CD14-positive monocyte (primary cell): Measurements from ENCODE around the gene CCL25. TPM values are rescaled to one million over a fixed set of nuclear protein-coding genes. Genes with fewer than 3 reads are reported as not detected.
A peak's percentile ranks its signal among the peaks of the same experiment; 100 is the strongest.

ENCODE experiments used
- DNase-seq, 3 donors: peaks; one replicate each; pipeline ENCODE4 v3.0.0-alpha.2; 2011 to 2022
- H2AFZ ChIP-seq: 2 replicates; pipeline ENCODE4 v1.6.0; 2012; ENCODE audit warnings: mild to moderate bottlenecking, low read depth, low read length, inconsistent platforms; ENCODE audit not compliant: insufficient read depth, poor library complexity, severe bottlenecking
- H3K27ac ChIP-seq, 2 donors: 1 replicate in 1 of 2; 2 replicates in 1 of 2; pipeline ENCODE4 v1.5.1; 2012 to 2013; ENCODE audit warnings: low read length in 2 of 2, control low read depth in 1 of 2, inconsistent platforms in 1 of 2, low read depth in 1 of 2, mild to moderate bottlenecking in 1 of 2
- H3K27me3 ChIP-seq, 2 donors: one replicate each; pipeline versions ENCODE4 v1.6.0 to v1.6.1; 2011 to 2013; ENCODE audit warnings: low read length in 2 of 2; ENCODE audit not compliant: control insufficient read depth in 2 of 2, insufficient read depth in 2 of 2
- H3K36me3 ChIP-seq, 2 donors: replicated peaks in 1 of 2; 1 replicate in 1 of 2; 2 replicates in 1 of 2; pipeline versions ENCODE4 v1.5.1 to v1.6.1; 2012 to 2013; ENCODE audit warnings: low read length in 2 of 2, control low read depth in 1 of 2, inconsistent platforms in 1 of 2, mild to moderate bottlenecking in 1 of 2; ENCODE audit not compliant: insufficient read depth in 2 of 2, control insufficient read depth in 1 of 2
- H3K4me1 ChIP-seq, 2 donors: 1 replicate in 1 of 2; 2 replicates in 1 of 2; pipeline versions ENCODE4 v1.5.1 to v1.6.1; 2012 to 2013; ENCODE audit warnings: low read length in 2 of 2, control low read depth in 1 of 2, inconsistent platforms in 1 of 2, mild to moderate bottlenecking in 1 of 2, moderate library complexity in 1 of 2; ENCODE audit not compliant: insufficient read depth in 2 of 2, control insufficient read depth in 1 of 2
- H3K4me2 ChIP-seq: replicated peaks from 2 replicates; pipeline ENCODE3; 2012; ENCODE audit warnings: low read length, moderate library complexity, mild to moderate bottlenecking; ENCODE audit not compliant: poor library complexity, severe bottlenecking; ENCODE audit errors: extremely low read depth
- H3K4me3 ChIP-seq, 3 experiments: fragments of 200-600 bp in 1 of 3; sonication (generic) in 1 of 3; replicated peaks in 1 of 3; 1 replicate in 2 of 3; 2 replicates in 1 of 3; pipeline ENCODE4 v1.5.1; 2011 to 2013; ENCODE audit warnings: low read length in 3 of 3, mild to moderate bottlenecking in 3 of 3, control low read depth in 2 of 3, low read depth in 2 of 3, inconsistent platforms in 1 of 3, moderate library complexity in 1 of 3
- H3K79me2 ChIP-seq: 2 replicates; pipeline ENCODE4 v1.6.0; 2012; ENCODE audit warnings: mild to moderate bottlenecking, control low read depth, inconsistent platforms, low read length, moderate library complexity; ENCODE audit not compliant: insufficient read depth
- H3K9ac ChIP-seq: 2 replicates; pipeline ENCODE4 v1.6.0; 2017; ENCODE audit warnings: low read length, mild to moderate bottlenecking; ENCODE audit not compliant: insufficient read depth, poor library complexity, severe bottlenecking
- H3K9me3 ChIP-seq, 2 donors: replicated peaks in 1 of 2; 1 replicate in 1 of 2; 2 replicates in 1 of 2; pipeline versions ENCODE4 v1.5.1 to v1.6.1; 2012 to 2013; ENCODE audit warnings: low read length in 2 of 2, control low read depth in 1 of 2; ENCODE audit not compliant: control insufficient read depth in 1 of 2, insufficient read depth in 1 of 2
- H4K20me1 ChIP-seq: 2 replicates; pipeline ENCODE4 v1.6.0; 2012; ENCODE audit warnings: mild to moderate bottlenecking, low read length, control low read depth, moderate library complexity; ENCODE audit not compliant: insufficient read depth
- H3K27ac Mint-ChIP-seq, 7 donors: one replicate each; pipeline ENCODE4 v1.8.0; 2020; ENCODE audit warnings: mild to moderate bottlenecking in 7 of 7, mixed read lengths in 7 of 7, moderate library complexity in 6 of 7, inconsistent platforms in 2 of 7
- H3K27me3 Mint-ChIP-seq, 3 donors: one replicate each; pipeline ENCODE4 v1.8.0; 2021 to 2022; ENCODE audit warnings: low read depth in 3 of 3, mild to moderate bottlenecking in 3 of 3, mixed read lengths in 3 of 3, moderate library complexity in 3 of 3, inconsistent platforms in 1 of 3
- H3K36me3 Mint-ChIP-seq, 2 donors: one replicate each; pipeline ENCODE4 v1.8.0; 2020; ENCODE audit warnings: mixed read lengths in 2 of 2, inconsistent platforms in 1 of 2, mild to moderate bottlenecking in 1 of 2
- H3K4me1 Mint-ChIP-seq: one replicate; pipeline ENCODE4 v1.8.0; 2020; ENCODE audit warnings: mild to moderate bottlenecking, mixed read lengths
- H3K4me3 Mint-ChIP-seq, 2 donors: one replicate each; pipeline ENCODE4 v1.8.0; 2020; ENCODE audit warnings: mild to moderate bottlenecking in 2 of 2, mixed read lengths in 2 of 2, moderate library complexity in 1 of 2
- H3K9me3 Mint-ChIP-seq, 7 donors: one replicate each; pipeline ENCODE4 v1.8.0; 2020 to 2022; ENCODE audit warnings: mixed read lengths in 7 of 7, mild to moderate bottlenecking in 6 of 7, moderate library complexity in 6 of 7, inconsistent platforms in 2 of 7
- whole genome bisulfite sequencing: methylation state at CpG from one replicate; pipeline ENCODE4 v1.1.5; 2013; ENCODE audit warnings: missing lambda C conversion rate; ENCODE audit not compliant: insufficient coverage; 5-methylcytosine and 5-hydroxymethylcytosine counted together
- intact Hi-C, 2 donors: fragments of 100-400 bp; cut with micrococcal nuclease; formaldehyde crosslinking; loops; one replicate each; pipeline versions ENCODE4 v1.15.0 to v1.15.1; 2023
- polyA minus RNA-seq: library from RNA; depleted of rRNA, polyadenylated mRNA; stranded (reverse); fragments of >200 nt; gene quantifications from 2 replicates; pipeline ENCODE4 v1.2.3, GENCODE V29; 2012
- polyA plus RNA-seq, 3 donors: library from polyadenylated mRNA; depleted of rRNA in 1 of 3; unstranded in 2 of 3; stranded (reverse) in 1 of 3; fragments of 300-500 nt in 2 of 3; fragments of >200 nt in 1 of 3; fragmentation: Illumina TruSeq in 2 of 3; gene quantifications; 1 replicate in 2 of 3; 2 replicates in 1 of 3; pipeline ENCODE4 v1.2.3, GENCODE V29; 2012 to 2021
- total RNA-seq, 12 experiments: library from RNA in 1 of 12; stranded (reverse) in 1 of 12; fragments of 120-200 nt in 1 of 12; gene quantifications; one replicate each; pipeline ENCODE4 v1.2.4 and lab custom pipeline; 2013 to 2026; ENCODE audit warnings: mixed read lengths in 6 of 12, inconsistent platforms in 1 of 12
- TF ChIP-seq, protein P1 (sequence below): fragments of 200-600 bp; IDR thresholded peaks from one replicate; pipeline ENCODE4 v1.8.0; 2022; ENCODE audit warnings: antibody characterized with exemption, mild to moderate bottlenecking

Gene CCL25, protein sequence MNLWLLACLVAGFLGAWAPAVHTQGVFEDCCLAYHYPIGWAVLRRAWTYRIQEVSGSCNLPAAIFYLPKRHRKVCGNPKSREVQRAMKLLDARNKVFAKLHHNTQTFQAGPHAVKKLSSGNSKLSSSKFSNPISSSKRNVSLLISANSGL
- total RNA-seq (2013): not detected
- not detected for polyA plus RNA-seq
- polyA minus RNA-seq: not detected in 2 replicates
- 0 to 1.0 (median 0.07) reads per million in 11 experiments for total RNA-seq (lab: John Stamatoyannopoulos, UW)

DNA sequence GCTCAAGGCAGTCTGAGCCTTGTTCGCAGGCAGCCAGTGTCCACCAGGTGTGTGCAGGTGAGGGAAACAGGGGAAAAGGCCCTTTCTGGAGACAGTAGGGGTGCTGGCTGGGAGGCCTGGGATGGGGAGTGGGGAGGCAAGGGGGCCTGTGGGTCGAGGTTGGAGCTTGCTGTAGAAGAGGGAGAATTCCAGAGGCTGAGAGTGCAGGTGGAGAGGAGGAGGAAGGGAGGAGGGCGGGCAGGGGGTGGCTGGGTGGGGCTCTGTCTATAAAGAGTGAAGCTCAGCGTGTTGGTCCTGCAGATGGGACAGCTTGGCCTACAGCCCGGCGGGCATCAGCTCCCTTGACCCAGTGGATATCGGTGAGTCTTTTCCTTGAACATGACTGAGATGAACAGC lies at the start of gene CCL25:
CCL25 (plus strand) TSS at position 297 of the 396 bp plus-strand sequence. CDS start 290 bp downstream, outside the sequence.
- Histone ChIP-seq H3K4me1 (peaks cover 21 to 28% of the 10 kb centered on the region in 2 donors), H3K27me3 (peaks cover 0 to 4% of the 10 kb centered on the region in 2 donors), H3K4me3 (no peak within 1 kb of the TSS), H4K20me1 (no peaks in the 10 kb centered on the region), H3K27ac (no peak within 1 kb of the TSS), H3K36me3 (no peaks in the 10 kb centered on the region), H3K79me2 (no peaks in the 10 kb centered on the region), H3K9ac (no peak within 1 kb of the TSS), H2AFZ (peak within 1 kb of the TSS; percentile 54), H3K9me3 (no peaks in the 10 kb centered on the region), H3K4me2 (peak within 1 kb of the TSS; percentile 43)
- Mint-ChIP-seq H3K27ac (peak within 1 kb of the TSS in 3 of 7 donors; percentile 35 to 88 (median 55)), H3K4me1 (peaks cover 21% of the 10 kb centered on the region), H3K36me3 (no peaks in the 10 kb centered on the region), H3K4me3 (peak within 1 kb of the TSS in 1 of 2 donors; percentile 35), H3K27me3 (peaks cover 13 to 20% (median 16%) of the 10 kb centered on the region in 3 donors), H3K9me3 (peaks cover 0 to 5% (median 0%) of the 10 kb centered on the region in 7 donors)
- DNase-seq: no peak
- intact Hi-C loops: loop anchor here in 1 of 2 donors (5.0 kb wide), 1 partner anchor 50 kb away; no protein-coding TSS in a partner anchor
- WGBS: 88% methylated on average over 6 of the region's 7 CpGs
- TF ChIP-seq, protein P1, sequence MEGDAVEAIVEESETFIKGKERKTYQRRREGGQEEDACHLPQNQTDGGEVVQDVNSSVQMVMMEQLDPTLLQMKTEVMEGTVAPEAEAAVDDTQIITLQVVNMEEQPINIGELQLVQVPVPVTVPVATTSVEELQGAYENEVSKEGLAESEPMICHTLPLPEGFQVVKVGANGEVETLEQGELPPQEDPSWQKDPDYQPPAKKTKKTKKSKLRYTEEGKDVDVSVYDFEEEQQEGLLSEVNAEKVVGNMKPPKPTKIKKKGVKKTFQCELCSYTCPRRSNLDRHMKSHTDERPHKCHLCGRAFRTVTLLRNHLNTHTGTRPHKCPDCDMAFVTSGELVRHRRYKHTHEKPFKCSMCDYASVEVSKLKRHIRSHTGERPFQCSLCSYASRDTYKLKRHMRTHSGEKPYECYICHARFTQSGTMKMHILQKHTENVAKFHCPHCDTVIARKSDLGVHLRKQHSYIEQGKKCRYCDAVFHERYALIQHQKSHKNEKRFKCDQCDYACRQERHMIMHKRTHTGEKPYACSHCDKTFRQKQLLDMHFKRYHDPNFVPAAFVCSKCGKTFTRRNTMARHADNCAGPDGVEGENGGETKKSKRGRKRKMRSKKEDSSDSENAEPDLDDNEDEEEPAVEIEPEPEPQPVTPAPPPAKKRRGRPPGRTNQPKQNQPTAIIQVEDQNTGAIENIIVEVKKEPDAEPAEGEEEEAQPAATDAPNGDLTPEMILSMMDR: no peak

DNA sequence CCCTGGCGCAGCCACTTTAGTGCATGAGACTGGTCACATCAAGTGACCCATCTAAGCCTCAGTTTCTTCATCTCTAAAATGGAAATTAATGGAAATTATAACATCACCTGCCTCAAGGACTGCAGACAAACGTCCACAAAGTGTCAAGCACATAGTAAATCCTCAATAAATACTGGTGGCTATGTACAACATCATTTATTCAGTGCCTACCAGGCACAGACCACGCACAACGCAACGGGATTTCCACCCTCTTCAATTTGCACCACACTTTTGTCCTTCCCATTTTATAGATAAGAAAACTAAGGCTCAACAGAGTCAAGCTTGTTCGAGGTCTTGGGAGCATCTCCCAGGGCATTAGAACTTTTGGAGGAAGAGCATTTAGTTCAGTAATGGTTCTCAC lies 48.6 kb upstream of the CCL25 start:
- Histone ChIP-seq H3K79me2 (peaks cover 67% of the 10 kb centered on the region), H3K27me3 (no peaks in the 10 kb centered on the region), H3K36me3 (peaks cover 2 to 18% of the 10 kb centered on the region in 2 donors), H3K4me1 (peaks cover 28 to 39% of the 10 kb centered on the region in 2 donors), H2AFZ (no peak overlapping the region), H3K4me3 (peak overlapping the region in 1 of 3 experiments; percentile 77), H4K20me1 (peaks cover 56% of the 10 kb centered on the region), H3K9ac (peak overlapping the region; percentile 70), H3K9me3 (no peaks in the 10 kb centered on the region), H3K4me2 (peak overlapping the region; percentile 78), H3K27ac (peak overlapping the region in 1 of 2 donors; percentile 73)
- Mint-ChIP-seq H3K36me3 (peaks cover 4 to 16% of the 10 kb centered on the region in 2 donors), H3K27me3 (peaks cover 0 to 3% (median 0%) of the 10 kb centered on the region in 3 donors), H3K4me3 (peak overlapping the region; percentile 76 to 90), H3K27ac (peak overlapping the region in 2 of 7 donors; percentile 18 to 68), H3K4me1 (peaks cover 33% of the 10 kb centered on the region), H3K9me3 (peaks cover 0 to 2% (median 0%) of the 10 kb centered on the region in 7 donors)
- 58% methylated on average over 2 of the region's 6 CpGs for WGBS
- TF ChIP-seq, protein P1: no peak
- no peak for DNase-seq
- intact Hi-C loops: loop anchor here (5.0 kb wide), 2 partner anchors 48 to 57 kb away; partner anchors contain the start of gene CCL25 (in 1 of the 2)
